GM21381 (cell line): Measurements from ENCODE around the gene DCLRE1C.
A peak's percentile ranks its signal among the peaks of the same experiment; 100 is the strongest.
"Not testable (repeated sequence)": the region's sequence is repeated elsewhere in the genome, so short reads cannot be mapped to it uniquely, and the experiment has no call there.

Source experiments
- ATAC-seq: cut with Tn5 transposase; IDR thresholded peaks from one replicate; pipeline ENCODE4 v1.9.1; 2021; ENCODE audit warnings: mild to moderate bottlenecking, moderate library complexity; ENCODE audit not compliant: unreplicated experiment

Gene DCLRE1C

GRCh38 chr10:14947268-14947667 is 6.6 kb downstream of the DCLRE1C start:
- ATAC-seq = no peak

GRCh38 chr10:14945108-14945507 is 8.8 kb downstream of the DCLRE1C start:
- no peak for ATAC-seq

- ATAC-seq = not testable (repeated sequence)
These were observed 11.0 kb downstream of the DCLRE1C start for GRCh38 chr10:14942950-14943338.

GRCh38 chr10:14942147-14942949 is 11.5 kb downstream of the DCLRE1C start:
- peak; percentile 94 for ATAC-seq

GRCh38 chr10:14938971-14939370 is 14.9 kb downstream of the DCLRE1C start:
- not testable (repeated sequence) for ATAC-seq

GRCh38 chr10:14936584-14936983 is 17.3 kb downstream of the DCLRE1C start:
- no peak for ATAC-seq

- ATAC-seq = no peak
These were observed 23.3 kb downstream of the DCLRE1C start for GRCh38 chr10:14930610-14931009.

GRCh38 chr10:14926722-14927416 is 27.0 kb downstream of the DCLRE1C start:
- peak; percentile 97 for ATAC-seq

- ATAC-seq = peak; percentile 26
These were observed 27.8 kb downstream of the DCLRE1C start for GRCh38 chr10:14926061-14926470.

- ATAC-seq = no peak
These were observed 28.6 kb downstream of the DCLRE1C start for GRCh38 chr10:14925268-14925667.

GRCh38 chr10:14924013-14924412 is 29.9 kb downstream of the DCLRE1C start:
- ATAC-seq = no peak

- ATAC-seq = no peak
These were observed 34.9 kb downstream of the DCLRE1C start for GRCh38 chr10:14918964-14919363.

GRCh38 chr10:14917827-14918226 is 36.1 kb downstream of the DCLRE1C start:
- no peak for ATAC-seq

- ATAC-seq = no peak
These were observed 37.3 kb downstream of the DCLRE1C start for GRCh38 chr10:14916600-14916999.

- ATAC-seq = no peak
These were observed 42.1 kb downstream of the DCLRE1C start for GRCh38 chr10:14911801-14912200.

GRCh38 chr10:14910953-14911352 is 42.9 kb downstream of the DCLRE1C start:
- ATAC-seq = no peak

GRCh38 chr10:14909101-14909500 is 44.8 kb downstream of the DCLRE1C start:
- no peak for ATAC-seq

- not testable (repeated sequence) for ATAC-seq
These were observed 46.3 kb downstream of the DCLRE1C start for GRCh38 chr10:14907591-14907990.

GRCh38 chr10:14906765-14907164 is 47.1 kb downstream of the DCLRE1C start:
- no peak for ATAC-seq

GRCh38 chr10:14905890-14906289 is 48.0 kb downstream of the DCLRE1C start:
- no peak for ATAC-seq

GRCh38 chr10:14904864-14905263 is 49.0 kb downstream of the DCLRE1C start:
- ATAC-seq = no peak

- no peak for ATAC-seq
These were observed 49.6 kb downstream of the DCLRE1C start for GRCh38 chr10:14904316-14904732.
